ENCODE measurements around the gene UBASH3A.

- no peak for TF ChIP-seq CTCF (IDR thresholded peaks at IDR 0.05; ENCODE audit: low read length)
- TF ChIP-seq EZH2 (IDR thresholded peaks at IDR 0.05; ENCODE audit: borderline replicate concordance, low read length): no peak
Measured at GRCh38 chr21:42413500-42413899, 9.8 kb downstream of the UBASH3A start.
